Cardiac fibroblast (primary cell): ENCODE measurements around the gene PAQR8.

Experiments
- DNase-seq, 2 donors: peaks; one replicate each; pipeline versions ENCODE4 v3.0.0 to v3.0.0-alpha.2; 2010; ENCODE audit warnings: low read depth in 2 of 2
- H3K4me3 ChIP-seq, 2 donors: replicated peaks in 1 of 2; 1 replicate in 1 of 2; 2 replicates in 1 of 2; pipeline ENCODE4 v1.5.1; 2011; ENCODE audit warnings: low read depth in 2 of 2, low read length in 2 of 2, mild to moderate bottlenecking in 2 of 2, moderate library complexity in 1 of 2
- CTCF ChIP-seq: IDR thresholded peaks from one replicate; pipeline ENCODE4 v1.5.1; 2011; ENCODE audit warnings: low read depth, mild to moderate bottlenecking, low read length, inconsistent platforms

Gene PAQR8

GRCh38 chr6:52400313-52401041 lies 38.5 kb downstream of the PAQR8 start:
- no peak for DNase-seq
- no peak for TF ChIP-seq CTCF
- H3K4me3 ChIP-seq: no peak overlapping the region

GRCh38 chr6:52403086-52403485 lies 41.1 kb downstream of the PAQR8 start:
- H3K4me3 ChIP-seq: no peak overlapping the region
- DNase-seq: no peak
- no peak for TF ChIP-seq CTCF

- DNase-seq: peak in 1 of 2 donors; percentile 13
- H3K4me3 ChIP-seq: no peak overlapping the region
- no peak for TF ChIP-seq CTCF
Observed at GRCh38 chr6:52403627-52404026, 41.7 kb downstream of the PAQR8 start.

GRCh38 chr6:52405243-52405642 lies 43.3 kb downstream of the PAQR8 start:
- no peak for TF ChIP-seq CTCF
- DNase-seq: no peak
- no peak overlapping the region for H3K4me3 ChIP-seq

GRCh38 chr6:52407467-52407866 lies 45.5 kb downstream of the PAQR8 start:
- peak; percentile 70 to 77 for DNase-seq
- peak; percentile 63 for TF ChIP-seq CTCF
- H3K4me3 ChIP-seq: no peak overlapping the region

- peak; percentile 40 to 52 for DNase-seq
Observed at GRCh38 chr6:52409499-52409898, 47.5 kb downstream of the PAQR8 start.

More at GRCh38 chr6:52409499-52409898, 47.5 kb downstream of the PAQR8 start:
- no peak overlapping the region for H3K4me3 ChIP-seq
- TF ChIP-seq CTCF: no peak
